Osteoblast (primary cell): ENCODE data around the gene CASKIN2. TPM values are rescaled to one million over a fixed set of nuclear protein-coding genes. Genes with fewer than 3 reads are reported as not detected.

Experiments
- DNase-seq: peaks from one replicate; pipeline ENCODE4 v3.0.0; 2011; ENCODE audit warnings: low spot score, mixed read lengths; ENCODE audit not compliant: insufficient read length; ENCODE audit errors: missing footprints
- H2AFZ ChIP-seq: 2 replicates; pipeline ENCODE4 v1.6.0; 2011; ENCODE audit warnings: mild to moderate bottlenecking, low read length
- H3K27ac ChIP-seq: 2 replicates; pipeline ENCODE4 v1.5.1; 2011; ENCODE audit warnings: mild to moderate bottlenecking, low read depth, low read length, moderate library complexity
- H3K27me3 ChIP-seq: 2 replicates; pipeline ENCODE4 v1.6.0; 2012; ENCODE audit warnings: mild to moderate bottlenecking, control low read depth, inconsistent platforms, low read length, moderate library complexity; ENCODE audit not compliant: insufficient read depth
- H3K36me3 ChIP-seq: 2 replicates; pipeline ENCODE4 v1.5.1; 2011; ENCODE audit warnings: mild to moderate bottlenecking, low read length, control low read depth, moderate library complexity; ENCODE audit not compliant: insufficient read depth
- H3K4me1 ChIP-seq: 2 replicates; pipeline ENCODE4 v1.5.1; 2011; ENCODE audit warnings: mild to moderate bottlenecking, low read length, control low read depth, moderate library complexity; ENCODE audit not compliant: insufficient read depth
- H3K4me2 ChIP-seq: 2 replicates; pipeline ENCODE4 v1.6.0; 2011; ENCODE audit warnings: mild to moderate bottlenecking, low read length; ENCODE audit not compliant: insufficient read depth
- H3K4me3 ChIP-seq: fragments of 200-600 bp; sonication (generic); 3 replicates; pipeline ENCODE4 v1.5.1; 2012; ENCODE audit warnings: mild to moderate bottlenecking, low read length, inconsistent platforms; ENCODE audit not compliant: insufficient read depth
- H3K79me2 ChIP-seq: 2 replicates; pipeline ENCODE4 v1.6.0; 2012; ENCODE audit warnings: mild to moderate bottlenecking, low read length, control low read depth, inconsistent platforms; ENCODE audit not compliant: insufficient read depth
- H3K9me3 ChIP-seq: 2 replicates; pipeline ENCODE4 v1.5.1; 2011; ENCODE audit warnings: low read depth, low read length, control low read depth
- H4K20me1 ChIP-seq: 2 replicates; pipeline ENCODE4 v1.6.0; 2012; ENCODE audit warnings: mild to moderate bottlenecking, low read length, control low read depth; ENCODE audit not compliant: insufficient read depth
- total RNA-seq: library from RNA; depleted of rRNA; stranded (reverse); fragments of >200 nt; gene quantifications from 2 replicates; pipeline ENCODE4 v1.2.3, GENCODE V29; 2012
- TF ChIP-seq, protein P1 (sequence below): IDR thresholded peaks from 2 replicates; pipeline ENCODE4 v1.5.1; 2011; ENCODE audit warnings: mild to moderate bottlenecking, low read depth, low read length, moderate library complexity; ENCODE audit errors: extremely low read depth

The CASKIN2 gene
- total RNA-seq, 1 donor = 8.7 TPM

DNA sequence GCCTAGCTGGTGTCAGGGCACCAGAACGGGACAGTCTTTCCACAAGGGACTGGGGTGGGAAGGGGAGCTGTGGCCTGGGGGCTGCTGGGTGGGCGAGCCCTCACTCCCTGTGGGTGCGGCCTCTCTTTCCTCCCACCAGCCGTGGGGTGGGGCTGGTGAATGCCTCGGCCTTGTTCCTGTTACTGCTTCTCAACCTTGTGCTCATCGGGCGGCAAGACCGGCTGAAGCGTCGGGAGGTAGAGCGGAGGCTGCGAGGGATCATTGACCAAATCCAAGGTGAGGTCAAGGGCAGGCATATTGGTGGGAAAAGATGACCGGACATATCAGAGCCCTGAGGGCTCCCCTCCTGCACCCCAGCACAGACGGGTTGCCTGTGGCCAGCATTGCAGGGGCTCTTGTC lies 29.2 kb downstream of the CASKIN2 start:
- TF ChIP-seq, protein P1, sequence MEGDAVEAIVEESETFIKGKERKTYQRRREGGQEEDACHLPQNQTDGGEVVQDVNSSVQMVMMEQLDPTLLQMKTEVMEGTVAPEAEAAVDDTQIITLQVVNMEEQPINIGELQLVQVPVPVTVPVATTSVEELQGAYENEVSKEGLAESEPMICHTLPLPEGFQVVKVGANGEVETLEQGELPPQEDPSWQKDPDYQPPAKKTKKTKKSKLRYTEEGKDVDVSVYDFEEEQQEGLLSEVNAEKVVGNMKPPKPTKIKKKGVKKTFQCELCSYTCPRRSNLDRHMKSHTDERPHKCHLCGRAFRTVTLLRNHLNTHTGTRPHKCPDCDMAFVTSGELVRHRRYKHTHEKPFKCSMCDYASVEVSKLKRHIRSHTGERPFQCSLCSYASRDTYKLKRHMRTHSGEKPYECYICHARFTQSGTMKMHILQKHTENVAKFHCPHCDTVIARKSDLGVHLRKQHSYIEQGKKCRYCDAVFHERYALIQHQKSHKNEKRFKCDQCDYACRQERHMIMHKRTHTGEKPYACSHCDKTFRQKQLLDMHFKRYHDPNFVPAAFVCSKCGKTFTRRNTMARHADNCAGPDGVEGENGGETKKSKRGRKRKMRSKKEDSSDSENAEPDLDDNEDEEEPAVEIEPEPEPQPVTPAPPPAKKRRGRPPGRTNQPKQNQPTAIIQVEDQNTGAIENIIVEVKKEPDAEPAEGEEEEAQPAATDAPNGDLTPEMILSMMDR = no peak
- Histone ChIP-seq H3K9me3 (no peaks in the 10 kb centered on the region), H4K20me1 (peaks cover 5% of the 10 kb centered on the region), H3K4me1 (no peaks in the 10 kb centered on the region), H3K79me2 (peaks cover 3% of the 10 kb centered on the region), H2AFZ (no peak overlapping the region), H3K4me2 (no peak overlapping the region), H3K27me3 (no peaks in the 10 kb centered on the region), H3K36me3 (no peaks in the 10 kb centered on the region), H3K27ac (no peak overlapping the region), H3K4me3 (no peak overlapping the region)
- DNase-seq = no peak

DNA sequence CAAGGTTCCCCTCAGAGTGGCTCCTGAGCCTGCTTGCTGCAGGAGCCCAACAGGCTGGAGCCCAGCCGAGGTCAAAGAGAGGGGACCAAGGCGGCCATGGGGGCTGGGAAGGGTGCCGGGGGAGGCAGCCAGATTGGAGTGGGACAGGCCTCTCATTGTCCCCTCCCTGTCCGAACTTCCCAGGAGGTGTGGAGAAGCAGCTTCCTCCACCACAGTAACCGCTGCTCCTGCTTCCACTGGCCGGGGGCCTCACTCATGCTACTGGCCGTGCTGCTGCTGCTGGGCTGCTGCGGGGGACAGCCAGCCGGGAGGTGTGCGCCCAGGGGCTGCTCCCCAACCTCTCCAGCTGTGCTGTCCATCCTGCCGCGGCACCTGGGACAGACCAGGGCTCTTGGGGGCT lies 29.6 kb downstream of the CASKIN2 start:
- Histone ChIP-seq H3K4me1 (no peaks in the 10 kb centered on the region), H3K4me3 (no peak overlapping the region), H3K9me3 (no peaks in the 10 kb centered on the region), H3K4me2 (no peak overlapping the region), H3K36me3 (no peaks in the 10 kb centered on the region), H3K79me2 (peaks cover 3% of the 10 kb centered on the region), H2AFZ (no peak overlapping the region), H4K20me1 (peaks cover 5% of the 10 kb centered on the region), H3K27ac (no peak overlapping the region), H3K27me3 (no peaks in the 10 kb centered on the region)
- DNase-seq = peak; percentile 83
- TF ChIP-seq, protein P1 = no peak

DNA sequence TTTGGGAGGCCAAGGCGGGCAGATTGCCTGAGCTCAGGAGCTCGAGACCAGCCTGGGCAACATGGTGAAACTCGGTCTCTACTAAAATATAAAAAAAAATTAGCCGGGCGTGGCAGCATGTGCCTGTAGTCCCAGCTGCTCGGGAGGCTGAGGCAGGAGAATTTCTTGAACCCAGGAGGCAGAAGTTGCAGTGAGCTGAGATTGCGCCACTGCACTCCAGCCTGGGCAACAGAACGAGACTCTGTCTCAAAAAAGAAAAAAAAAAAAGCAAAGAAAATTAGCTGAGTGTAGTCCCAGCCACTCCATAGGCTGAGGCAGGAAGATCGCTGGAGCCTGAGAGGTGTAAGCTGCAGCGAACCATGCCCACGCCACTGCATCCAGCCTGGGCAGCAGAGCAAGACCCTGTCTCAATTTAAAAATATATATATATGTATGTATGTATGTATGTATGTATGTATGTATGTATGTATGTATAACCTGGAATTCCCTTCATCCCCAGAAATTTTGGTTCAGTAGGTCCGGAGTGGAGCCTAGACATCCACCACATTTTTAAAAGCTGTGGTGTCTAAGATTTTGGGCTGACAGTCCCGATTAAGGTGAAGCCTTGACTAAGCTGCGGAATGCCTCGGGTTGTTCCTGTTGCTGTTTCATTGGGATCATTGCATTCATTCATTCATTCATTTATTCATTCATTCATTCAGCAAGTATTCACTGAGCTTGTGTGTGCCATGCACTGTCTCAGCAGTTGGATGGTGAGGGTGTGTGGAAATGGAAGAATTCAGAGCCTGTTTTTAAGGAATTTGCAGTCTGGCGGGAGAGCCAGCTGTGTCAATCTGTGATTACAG lies 33.0 kb downstream of the CASKIN2 start:
- Histone ChIP-seq H3K4me3 (no peak overlapping the region), H3K36me3 (no peaks in the 10 kb centered on the region), H2AFZ (no peak overlapping the region), H3K9me3 (no peaks in the 10 kb centered on the region), H3K79me2 (peaks cover 8% of the 10 kb centered on the region), H4K20me1 (peaks cover 4% of the 10 kb centered on the region), H3K4me2 (no peak overlapping the region), H3K4me1 (no peaks in the 10 kb centered on the region), H3K27me3 (no peaks in the 10 kb centered on the region), H3K27ac (no peak overlapping the region)
- TF ChIP-seq, protein P1 = no peak
- DNase-seq = no peak

DNA sequence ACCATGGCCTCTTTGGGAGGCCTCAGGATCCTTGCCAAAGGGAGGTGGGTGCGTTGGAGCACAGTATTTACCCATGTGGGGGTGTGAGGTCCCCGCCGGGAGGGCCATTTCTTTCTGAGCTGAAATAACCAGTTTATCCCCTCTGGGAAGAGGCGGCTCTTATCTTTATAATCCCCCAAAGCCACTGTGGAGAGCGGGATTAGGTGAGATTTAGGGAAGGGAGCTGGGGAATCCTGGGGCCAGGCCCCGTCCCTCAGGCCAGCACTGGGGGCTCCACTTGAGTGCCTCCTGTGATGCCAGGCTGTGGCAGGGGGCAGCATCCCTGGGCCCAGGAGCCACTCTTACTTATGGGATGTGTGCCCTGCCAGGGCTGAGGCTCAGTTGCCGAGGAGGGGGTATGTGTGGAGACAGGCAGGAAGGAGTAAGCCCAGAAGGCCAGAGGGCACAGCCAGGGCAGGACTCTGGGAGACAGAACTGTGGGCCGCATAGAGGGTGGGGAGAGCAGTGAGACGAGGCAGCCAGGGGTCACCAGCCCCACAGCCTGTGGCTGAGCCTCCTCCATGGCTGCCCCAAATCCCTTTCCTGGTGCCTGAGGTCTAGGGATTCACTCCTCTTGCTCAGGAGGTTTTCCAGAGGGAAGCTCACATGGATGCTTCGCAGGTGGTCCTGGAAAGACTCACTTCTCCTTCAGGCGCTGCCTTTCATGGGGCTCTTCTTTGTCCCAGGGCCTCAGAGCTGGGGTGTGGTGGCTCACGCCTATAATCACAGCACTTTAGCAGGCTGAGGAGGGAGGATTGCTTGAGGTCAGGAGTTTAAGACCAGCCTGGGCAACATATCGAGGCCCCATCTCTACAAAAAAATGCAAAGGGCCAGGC lies 33.9 kb downstream of the CASKIN2 start:
- Histone ChIP-seq H3K27me3 (no peaks in the 10 kb centered on the region), H3K4me1 (no peaks in the 10 kb centered on the region), H4K20me1 (peaks cover 9% of the 10 kb centered on the region), H3K36me3 (no peaks in the 10 kb centered on the region), H2AFZ (no peak overlapping the region), H3K4me2 (no peak overlapping the region), H3K79me2 (peaks cover 8% of the 10 kb centered on the region), H3K9me3 (no peaks in the 10 kb centered on the region), H3K27ac (no peak overlapping the region), H3K4me3 (no peak overlapping the region)
- TF ChIP-seq, protein P1 = no peak
- DNase-seq = peak; percentile 78
